ENCODE results near the gene MLYCD.
"Not testable (repeated sequence)": the region's sequence is repeated elsewhere in the genome, so short reads cannot be mapped to it uniquely, and the experiment has no call there.

MLYCD gene

GRCh38 chr16:83926726-83927397 lies 27.9 kb downstream of the MLYCD start:
- peak; percentile 36 for DNase-seq

- peak; percentile 9 for DNase-seq
These were observed 29.6 kb downstream of the MLYCD start for GRCh38 chr16:83928341-83929055.

GRCh38 chr16:83929811-83930555 lies 31.1 kb downstream of the MLYCD start:
- DNase-seq: peak; percentile 9

- peak; percentile 5 for DNase-seq
These were observed 32.0 kb downstream of the MLYCD start for GRCh38 chr16:83930730-83931500.

- DNase-seq: no peak
These were observed 32.6 kb downstream of the MLYCD start for GRCh38 chr16:83931556-83931955.

- no peak for DNase-seq
These were observed 33.4 kb downstream of the MLYCD start for GRCh38 chr16:83932304-83932703.

- no peak for DNase-seq
These were observed 34.2 kb downstream of the MLYCD start for GRCh38 chr16:83932955-83933673.

- no peak for DNase-seq
These were observed 35.2 kb downstream of the MLYCD start for GRCh38 chr16:83933885-83934683.

- DNase-seq: no peak
These were observed 35.7 kb downstream of the MLYCD start for GRCh38 chr16:83934684-83934977.

- DNase-seq: no peak
These were observed 36.3 kb downstream of the MLYCD start for GRCh38 chr16:83935005-83935857.

- no peak for DNase-seq
These were observed 36.9 kb downstream of the MLYCD start for GRCh38 chr16:83935858-83936255.

GRCh38 chr16:83936581-83937165 lies 37.8 kb downstream of the MLYCD start:
- DNase-seq: no peak

GRCh38 chr16:83937267-83937666 lies 38.4 kb downstream of the MLYCD start:
- no peak for DNase-seq

GRCh38 chr16:83937922-83938885 lies 39.3 kb downstream of the MLYCD start:
- no peak for DNase-seq

- DNase-seq: peak; percentile 36
These were observed 40.4 kb downstream of the MLYCD start for GRCh38 chr16:83939266-83939855.

- DNase-seq: no peak
These were observed 41.2 kb downstream of the MLYCD start for GRCh38 chr16:83940119-83940518.

GRCh38 chr16:83940630-83941378 lies 41.9 kb downstream of the MLYCD start:
- DNase-seq: no peak

- not testable (repeated sequence) for DNase-seq
These were observed 42.6 kb downstream of the MLYCD start for GRCh38 chr16:83941546-83941945.
